ENCODE data around the gene IMMP2L. TPM values are rescaled to one million over a fixed set of nuclear protein-coding genes. Genes with fewer than 3 reads are reported as not detected.

IMMP2L gene
- total RNA-seq, 1 donor from 2014 or later = 14.8 TPM

- DNase-seq = no peak
Measured at GRCh38 chr7:110621289-110621688, 941.0 kb downstream of the IMMP2L start.

- no peak for DNase-seq
Measured at GRCh38 chr7:110620110-110620735, 942.1 kb downstream of the IMMP2L start.

Small RNAs within 50 kb of the gene (small RNA-seq; reads per million reads assigned to genes)
- not detected for gene AC003989.2

All from occipital lobe (tissue), 3 donors.